Epithelial cell of esophagus (primary cell): Measurements from ENCODE around the gene ANKRD16.
"Not testable (repeated sequence)": the region's sequence is repeated elsewhere in the genome, so short reads cannot be mapped to it uniquely, and the experiment has no call there.

ENCODE experiments used
- DNase-seq: peaks from one replicate; pipeline ENCODE4 v3.0.0; 2010; ENCODE audit warnings: low read depth
- H3K4me3 ChIP-seq: 2 replicates; pipeline ENCODE4 v1.5.1; 2011; ENCODE audit warnings: mild to moderate bottlenecking, low read length, control low read depth
- TF ChIP-seq, protein P1 (sequence below): IDR thresholded peaks from 2 replicates; pipeline ENCODE4 v1.5.1; 2011; ENCODE audit warnings: low read depth, mild to moderate bottlenecking, low read length, control low read depth, inconsistent platforms; ENCODE audit not compliant: insufficient read depth; ENCODE audit errors: missing control alignments

ANKRD16 gene

DNA sequence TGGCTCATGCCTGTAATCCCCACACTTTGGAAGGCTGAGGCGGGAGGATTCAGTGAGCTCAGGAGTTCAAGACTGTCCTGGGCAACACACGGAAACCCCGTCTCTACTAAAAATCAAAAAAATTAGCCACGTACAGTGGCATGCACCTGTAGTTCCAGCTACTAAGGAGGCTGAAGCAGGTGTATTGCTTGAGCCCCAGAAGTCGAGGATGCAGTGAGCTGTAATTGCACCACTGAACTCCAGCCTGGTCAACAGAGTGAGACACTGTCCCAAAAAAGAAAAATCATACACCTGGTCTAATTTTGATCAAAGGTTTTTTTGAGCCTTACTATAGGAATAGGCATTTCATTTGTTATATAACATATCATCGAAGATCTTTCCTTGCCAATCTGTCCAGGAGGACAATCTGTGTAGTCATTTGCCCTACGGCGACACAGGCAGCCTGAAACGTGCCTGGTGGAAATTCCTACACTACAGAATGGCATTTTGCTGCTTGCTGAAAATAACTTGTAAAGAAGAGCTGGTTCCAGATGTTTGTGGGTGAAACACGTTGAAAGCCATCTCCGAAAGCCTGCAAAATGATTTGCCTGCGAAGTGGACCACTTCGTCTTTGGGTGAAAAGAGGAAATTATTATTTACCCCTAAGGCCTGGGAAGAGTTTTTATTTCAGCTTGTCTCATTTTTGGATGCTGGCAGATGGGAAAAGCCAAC lies 45.2 kb downstream of the ANKRD16 start:
- peak; percentile 30 for DNase-seq
- TF ChIP-seq, protein P1, sequence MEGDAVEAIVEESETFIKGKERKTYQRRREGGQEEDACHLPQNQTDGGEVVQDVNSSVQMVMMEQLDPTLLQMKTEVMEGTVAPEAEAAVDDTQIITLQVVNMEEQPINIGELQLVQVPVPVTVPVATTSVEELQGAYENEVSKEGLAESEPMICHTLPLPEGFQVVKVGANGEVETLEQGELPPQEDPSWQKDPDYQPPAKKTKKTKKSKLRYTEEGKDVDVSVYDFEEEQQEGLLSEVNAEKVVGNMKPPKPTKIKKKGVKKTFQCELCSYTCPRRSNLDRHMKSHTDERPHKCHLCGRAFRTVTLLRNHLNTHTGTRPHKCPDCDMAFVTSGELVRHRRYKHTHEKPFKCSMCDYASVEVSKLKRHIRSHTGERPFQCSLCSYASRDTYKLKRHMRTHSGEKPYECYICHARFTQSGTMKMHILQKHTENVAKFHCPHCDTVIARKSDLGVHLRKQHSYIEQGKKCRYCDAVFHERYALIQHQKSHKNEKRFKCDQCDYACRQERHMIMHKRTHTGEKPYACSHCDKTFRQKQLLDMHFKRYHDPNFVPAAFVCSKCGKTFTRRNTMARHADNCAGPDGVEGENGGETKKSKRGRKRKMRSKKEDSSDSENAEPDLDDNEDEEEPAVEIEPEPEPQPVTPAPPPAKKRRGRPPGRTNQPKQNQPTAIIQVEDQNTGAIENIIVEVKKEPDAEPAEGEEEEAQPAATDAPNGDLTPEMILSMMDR = no peak
- H3K4me3 ChIP-seq = no peak overlapping the region

DNA sequence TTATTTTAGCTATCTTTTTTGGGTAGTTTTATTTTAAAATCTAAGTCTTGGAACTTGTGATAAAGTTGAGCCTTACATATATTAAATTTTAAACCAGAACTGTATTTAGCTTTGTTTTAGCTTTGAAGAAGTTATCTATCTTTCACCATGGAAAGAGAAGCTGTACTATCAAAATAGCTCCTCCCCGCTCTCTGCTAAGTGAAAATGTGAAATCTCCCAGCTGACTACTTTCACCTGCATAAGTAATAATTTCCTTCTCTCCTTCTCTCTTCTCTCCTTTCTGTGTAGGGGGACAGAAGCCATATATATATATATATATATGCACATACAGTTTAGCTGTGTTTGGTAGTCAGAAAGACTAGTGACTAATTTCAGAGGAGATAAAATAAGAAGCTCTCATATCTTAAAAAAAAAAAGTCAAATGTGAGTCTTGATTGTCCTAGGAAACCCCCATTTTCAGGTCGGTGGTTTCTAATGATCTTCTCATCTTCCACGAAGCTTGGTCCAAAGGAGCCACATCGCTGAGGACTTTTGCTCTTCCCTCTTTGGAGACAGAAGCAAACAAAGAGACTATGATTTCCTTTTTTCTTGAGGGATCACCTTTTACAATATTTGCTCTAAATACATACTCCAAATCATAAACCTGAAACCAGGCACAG lies 45.9 kb downstream of the ANKRD16 start:
- H3K4me3 ChIP-seq = no peak overlapping the region
- TF ChIP-seq, protein P1 = no peak
- DNase-seq = no peak

DNA sequence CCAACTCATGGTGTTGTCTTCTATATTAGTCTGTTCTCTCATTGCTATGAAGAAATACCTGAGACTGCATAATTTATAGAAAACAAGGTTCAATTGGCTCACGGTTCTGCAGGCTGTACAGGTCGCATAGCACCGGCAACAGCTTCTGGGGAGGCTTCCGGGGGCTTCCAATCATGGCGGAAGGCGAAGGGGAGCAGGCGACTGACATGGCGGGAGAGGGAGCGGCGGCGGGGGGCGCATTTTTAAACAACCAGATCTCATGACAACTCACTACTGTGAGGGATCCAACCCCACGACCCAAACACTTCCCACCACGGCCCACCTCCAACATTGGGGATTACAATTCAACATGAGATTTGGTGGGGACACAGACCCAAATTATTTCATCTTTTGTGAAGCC lies 47.7 kb downstream of the ANKRD16 start:
- H3K4me3 ChIP-seq = no peak overlapping the region
- TF ChIP-seq, protein P1 = no peak
- DNase-seq = no peak

DNA sequence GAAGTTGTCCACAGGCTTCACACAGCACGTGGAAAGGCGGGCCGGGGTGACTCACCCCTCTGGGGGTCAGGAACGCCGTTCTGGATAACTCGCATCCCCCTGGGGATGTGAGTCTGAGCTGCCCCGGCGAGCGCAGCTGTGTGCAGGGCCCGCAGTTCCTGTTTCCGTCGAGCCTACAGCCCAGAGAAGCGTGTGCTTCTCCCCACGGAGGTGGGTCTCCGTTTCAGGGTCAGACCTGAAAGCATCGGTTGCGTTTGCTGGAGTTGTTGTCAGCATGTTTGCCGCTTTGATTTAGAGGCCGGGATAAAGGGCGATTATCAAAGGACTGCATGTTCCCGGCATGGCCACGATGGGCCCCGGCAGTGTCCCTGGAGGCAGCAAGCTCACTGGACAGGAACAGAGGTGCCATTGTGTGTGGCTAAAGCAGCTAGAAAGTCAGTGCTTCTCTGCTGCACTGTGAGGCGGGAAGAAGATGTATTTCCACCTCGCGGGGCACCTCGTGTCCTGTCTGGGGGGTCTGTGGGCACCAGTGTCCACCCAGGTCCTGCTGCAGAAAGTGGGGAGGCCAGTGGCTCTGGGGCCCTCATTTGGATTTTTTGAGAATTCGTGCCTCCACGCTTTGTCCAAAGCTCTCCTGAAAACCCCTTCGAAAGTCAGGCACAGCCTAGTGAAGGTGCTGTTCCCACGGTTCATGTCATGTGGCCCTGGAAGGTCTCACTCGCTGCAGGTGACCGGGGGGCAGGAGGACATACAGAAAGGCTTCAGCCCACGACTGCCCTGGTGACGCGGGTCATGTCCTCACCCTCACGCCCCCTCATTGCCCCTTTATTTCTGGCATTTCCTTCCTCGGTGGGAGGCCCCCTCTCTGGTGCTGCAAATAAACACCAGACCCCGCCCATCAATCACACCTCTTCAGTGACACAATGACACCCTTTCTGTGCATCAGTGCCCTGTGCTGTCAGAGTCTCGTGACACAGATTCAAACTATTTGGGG lies 49.1 kb downstream of the ANKRD16 start:
- DNase-seq = no peak
- H3K4me3 ChIP-seq = no peak overlapping the region
- TF ChIP-seq, protein P1 = no peak

DNA sequence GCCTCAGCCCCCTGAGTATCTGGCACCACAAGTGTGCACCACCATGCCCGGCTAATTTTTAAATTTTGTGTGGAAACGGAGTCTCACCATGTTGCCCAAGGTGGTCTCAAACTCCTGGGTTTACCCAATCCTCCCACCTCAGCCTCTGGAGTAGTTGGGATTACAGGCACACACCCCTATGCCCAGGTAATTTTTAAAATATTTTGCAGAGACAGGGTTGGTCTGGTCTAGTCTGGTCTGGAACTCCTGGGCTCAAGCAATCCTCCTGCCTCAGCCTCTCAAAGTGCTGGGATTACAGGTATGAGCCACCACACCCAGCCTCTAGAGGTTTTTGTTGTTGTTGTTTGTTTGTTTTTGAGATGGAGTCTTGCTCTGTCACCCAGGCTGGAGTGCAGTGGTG lies 53.5 kb downstream of the ANKRD16 start:
- DNase-seq, H3K4me3 ChIP-seq: not testable (repeated sequence)

DNA sequence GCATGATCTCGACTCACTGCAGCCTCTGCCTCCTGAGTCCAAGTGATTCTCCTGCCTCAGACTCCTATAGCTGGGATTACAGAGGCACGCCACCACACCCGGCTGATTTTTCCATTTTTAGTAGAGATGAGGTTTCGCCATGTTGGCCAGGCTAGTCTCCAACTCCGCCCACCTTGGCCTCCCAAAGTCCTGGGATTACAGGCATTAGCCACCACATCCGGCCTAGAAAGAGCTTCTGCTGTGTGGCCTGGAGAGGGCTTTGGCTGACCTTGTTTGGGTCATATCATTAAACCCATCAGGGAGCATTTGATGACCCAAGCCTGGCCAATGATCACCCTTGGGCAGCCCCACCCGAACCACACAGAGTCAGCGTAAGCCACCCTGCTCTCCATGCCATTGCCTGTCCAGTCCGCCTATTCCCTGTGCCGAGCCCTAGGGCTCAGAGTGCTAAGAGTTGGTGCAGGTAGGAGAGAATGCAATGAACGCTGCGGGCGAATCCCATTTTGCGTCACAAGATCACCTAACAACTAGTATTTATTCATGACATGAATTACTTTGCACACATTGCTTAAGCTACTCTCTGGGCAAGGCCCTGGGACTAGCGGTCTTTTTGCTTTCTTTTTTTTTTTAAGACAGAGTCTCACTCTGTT lies 54.1 kb downstream of the ANKRD16 start:
- no peak overlapping the region for H3K4me3 ChIP-seq
- DNase-seq = no peak
- TF ChIP-seq, protein P1 = no peak

DNA sequence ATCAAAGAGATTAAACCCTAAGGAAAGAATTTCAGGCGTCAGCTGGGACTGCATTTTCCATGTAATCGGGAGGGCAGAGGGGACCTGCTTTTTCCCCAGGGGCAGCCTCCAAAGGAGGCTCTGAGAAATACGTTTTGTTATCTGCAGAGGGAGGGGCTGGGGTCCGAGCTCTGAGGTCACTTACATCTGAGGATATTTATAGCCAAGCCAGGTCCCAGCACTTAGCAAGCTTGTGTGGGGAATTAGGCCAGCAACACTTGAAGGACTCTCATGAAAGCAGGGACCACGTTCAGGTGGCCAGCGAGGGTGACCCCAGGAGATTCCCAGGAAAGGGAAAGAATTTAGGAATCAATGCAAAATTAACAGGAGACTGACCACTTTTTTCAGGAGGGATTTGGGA lies 55.9 kb downstream of the ANKRD16 start:
- no peak overlapping the region for H3K4me3 ChIP-seq
- no peak for DNase-seq
- TF ChIP-seq, protein P1 = no peak
